Nephron progenitor cell (in vitro differentiated cells): ENCODE data around the gene ARMH3.

Experiments
- DNase-seq: peaks from one replicate; pipeline ENCODE4 v3.0.0; 2021
- H3K27ac Mint-ChIP-seq: 2 replicates; pipeline ENCODE4 v1.8.0; 2021; ENCODE audit warnings: mild to moderate bottlenecking, moderate library complexity, mixed read lengths
- H3K27me3 Mint-ChIP-seq: 2 replicates; pipeline ENCODE4 v1.8.0; 2021; ENCODE audit warnings: mild to moderate bottlenecking, low read depth, mixed read lengths; ENCODE audit not compliant: poor library complexity
- H3K36me3 Mint-ChIP-seq: 2 replicates; pipeline ENCODE4 v1.8.0; 2021; ENCODE audit warnings: low read depth, mixed read lengths
- H3K4me1 Mint-ChIP-seq: 2 replicates; pipeline ENCODE4 v1.8.0; 2021; ENCODE audit warnings: mixed read lengths
- H3K4me3 Mint-ChIP-seq: 2 replicates; pipeline ENCODE4 v1.8.0; 2021; ENCODE audit warnings: mild to moderate bottlenecking, moderate library complexity, mixed read lengths
- H3K9me3 Mint-ChIP-seq: 2 replicates; pipeline ENCODE4 v1.8.0; 2021; ENCODE audit warnings: mild to moderate bottlenecking, moderate library complexity, mixed read lengths
- CTCF ChIP-seq: fragments of 200-600 bp; sonication (generic); IDR thresholded peaks from 2 replicates; pipeline ENCODE4 v1.5.0; 2021; ENCODE audit warnings: antibody characterized with exemption

The ARMH3 gene

GRCh38 chr10:101816376-101816775 lies 239.6 kb downstream of the ARMH3 start:
- Mint-ChIP-seq H3K4me3 (peak overlapping the region; percentile 92), H3K9me3 (no peaks in the 10 kb centered on the region), H3K27me3 (no peaks in the 10 kb centered on the region), H3K36me3 (peaks cover 25% of the 10 kb centered on the region), H3K27ac (no peak overlapping the region), H3K4me1 (peaks cover 58% of the 10 kb centered on the region)
- TF ChIP-seq CTCF, result no peak
- DNase-seq, result no peak

DNA sequence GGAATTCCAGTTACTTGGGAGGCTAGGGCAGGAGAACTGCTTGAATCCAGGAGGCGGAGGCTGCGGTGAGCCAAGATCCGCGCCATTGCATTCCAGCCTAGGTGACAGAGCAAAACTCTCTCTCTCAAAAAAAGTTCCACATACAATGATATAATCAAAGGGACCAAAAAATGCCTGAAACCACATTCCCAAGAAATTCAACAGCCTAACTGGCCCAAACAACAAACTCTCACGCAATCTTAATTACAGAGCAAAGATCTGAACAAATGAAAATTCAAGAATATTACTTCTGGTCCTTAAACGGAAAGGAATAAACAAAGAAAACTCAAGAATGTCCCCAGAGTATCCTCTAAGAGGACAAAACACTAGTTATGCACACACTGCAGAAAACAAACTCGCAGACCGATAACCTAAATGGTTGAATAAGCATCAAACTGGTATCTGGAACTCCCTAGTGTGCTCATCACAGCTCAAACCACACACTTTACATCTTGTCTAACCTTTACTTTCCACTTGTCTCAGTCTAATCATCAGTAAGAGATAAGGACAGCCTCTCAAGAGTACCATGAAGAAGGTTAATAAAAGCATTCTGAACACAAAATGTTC lies 241.4 kb downstream of the ARMH3 start:
- peak overlapping the region; percentile 92 for H3K4me3 Mint-ChIP-seq
- peaks cover 33% of the 10 kb centered on the region for H3K36me3 Mint-ChIP-seq
- H3K9me3 Mint-ChIP-seq, result no peaks in the 10 kb centered on the region
- no peak for TF ChIP-seq CTCF
- peak overlapping the region; percentile 79 for H3K27ac Mint-ChIP-seq
- no peak for DNase-seq
- no peaks in the 10 kb centered on the region for H3K27me3 Mint-ChIP-seq
- peaks cover 49% of the 10 kb centered on the region for H3K4me1 Mint-ChIP-seq

DNA sequence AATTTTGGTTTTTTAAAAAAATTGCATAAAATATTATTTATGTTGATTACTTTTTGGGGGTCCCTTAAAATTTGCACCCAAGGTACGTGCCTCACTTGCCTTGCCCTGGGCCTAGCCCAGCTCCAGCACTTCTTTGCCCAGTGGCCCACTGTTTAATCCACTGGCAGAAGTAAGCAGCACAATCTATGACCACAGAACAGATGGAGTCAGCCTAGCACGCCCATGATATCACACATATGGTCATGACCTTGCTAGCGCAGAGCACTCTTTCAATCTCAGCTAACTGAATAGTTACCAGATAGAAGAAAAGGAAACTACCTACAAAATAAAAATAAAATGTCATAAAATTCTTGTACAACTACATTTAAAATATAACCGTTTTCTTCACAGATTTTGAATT lies 243.4 kb downstream of the ARMH3 start:
- H3K27me3 Mint-ChIP-seq, result no peaks in the 10 kb centered on the region
- H3K4me3 Mint-ChIP-seq, result no peak overlapping the region
- DNase-seq, result no peak
- TF ChIP-seq CTCF, result no peak
- peaks cover 38% of the 10 kb centered on the region for H3K4me1 Mint-ChIP-seq
- no peaks in the 10 kb centered on the region for H3K9me3 Mint-ChIP-seq
- peaks cover 48% of the 10 kb centered on the region for H3K36me3 Mint-ChIP-seq
- H3K27ac Mint-ChIP-seq, result no peak overlapping the region

GRCh38 chr10:101807158-101807557 lies 248.8 kb downstream of the ARMH3 start:
- Mint-ChIP-seq H3K36me3 (peaks cover 68% of the 10 kb centered on the region), H3K4me1 (no peaks in the 10 kb centered on the region), H3K9me3 (no peaks in the 10 kb centered on the region), H3K27me3 (no peaks in the 10 kb centered on the region), H3K27ac (peak overlapping the region; percentile 36), H3K4me3 (no peak overlapping the region)
- no peak for TF ChIP-seq CTCF
- DNase-seq, result no peak

DNA sequence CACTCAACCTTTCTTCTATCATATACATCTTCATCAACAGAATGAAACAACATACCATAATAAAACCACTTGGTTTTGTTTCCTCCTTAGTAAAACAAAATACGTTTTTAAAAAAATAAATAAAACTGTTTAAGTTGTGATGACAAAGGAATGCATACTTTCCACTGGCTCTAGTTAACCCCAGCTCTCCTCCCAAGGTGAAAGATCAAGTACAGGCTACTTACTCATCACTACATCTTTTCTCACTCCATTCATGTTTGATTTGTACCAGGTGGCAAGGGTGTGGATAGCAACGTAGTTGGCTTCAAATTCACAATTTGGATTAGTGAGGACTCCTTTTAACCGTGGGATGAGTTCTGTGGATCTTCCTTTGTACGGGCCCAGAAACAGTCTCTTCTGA lies 252.5 kb downstream of the ARMH3 start:
- Mint-ChIP-seq H3K9me3 (no peaks in the 10 kb centered on the region), H3K36me3 (peaks cover 85% of the 10 kb centered on the region), H3K4me3 (no peak overlapping the region), H3K4me1 (no peaks in the 10 kb centered on the region), H3K27me3 (no peaks in the 10 kb centered on the region), H3K27ac (no peak overlapping the region)
- DNase-seq, result no peak
- no peak for TF ChIP-seq CTCF

DNA sequence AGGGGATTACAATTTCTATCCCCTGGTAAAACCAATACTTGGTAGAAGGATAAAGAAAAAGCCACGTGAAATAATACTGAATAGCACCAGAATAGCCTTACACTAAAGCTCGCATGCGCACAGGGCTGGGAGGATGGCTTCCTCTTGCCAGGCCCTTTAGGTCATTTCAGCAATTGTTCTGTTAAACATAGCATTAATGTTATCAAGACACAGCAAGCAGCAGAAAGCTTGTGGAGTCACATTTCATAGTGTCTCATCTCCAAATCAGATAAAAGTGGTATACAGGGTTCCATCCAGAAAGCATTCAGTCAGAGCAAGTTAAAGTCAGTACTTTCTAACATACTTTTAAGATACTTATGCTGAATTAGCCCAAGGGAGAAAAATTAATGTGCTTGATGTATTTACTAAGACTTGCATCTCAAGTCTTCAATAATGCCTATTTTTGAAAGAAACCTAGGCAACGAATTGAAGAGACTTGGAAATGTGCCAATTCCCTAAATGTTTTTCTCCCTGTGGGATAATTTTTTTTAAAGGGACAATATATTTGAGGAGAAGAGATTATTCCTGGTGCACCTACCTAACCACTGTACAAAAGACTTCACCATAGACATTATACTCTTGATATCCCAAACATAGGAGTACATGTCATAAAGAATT lies 258.4 kb downstream of the ARMH3 start:
- DNase-seq, result no peak
- Mint-ChIP-seq H3K4me1 (no peaks in the 10 kb centered on the region), H3K27me3 (no peaks in the 10 kb centered on the region), H3K9me3 (no peaks in the 10 kb centered on the region), H3K36me3 (peaks cover 92% of the 10 kb centered on the region), H3K4me3 (no peak overlapping the region), H3K27ac (no peak overlapping the region)
- no peak for TF ChIP-seq CTCF
